IPS DF 4.7 (cell line): ENCODE measurements around the gene C1orf167.

Experiments used
- DNase-seq: peaks from one replicate; pipeline ENCODE4 v3.0.0-alpha.2; 2013; ENCODE audit warnings: low spot score; ENCODE audit errors: extremely low read depth

The C1orf167 gene

DNA sequence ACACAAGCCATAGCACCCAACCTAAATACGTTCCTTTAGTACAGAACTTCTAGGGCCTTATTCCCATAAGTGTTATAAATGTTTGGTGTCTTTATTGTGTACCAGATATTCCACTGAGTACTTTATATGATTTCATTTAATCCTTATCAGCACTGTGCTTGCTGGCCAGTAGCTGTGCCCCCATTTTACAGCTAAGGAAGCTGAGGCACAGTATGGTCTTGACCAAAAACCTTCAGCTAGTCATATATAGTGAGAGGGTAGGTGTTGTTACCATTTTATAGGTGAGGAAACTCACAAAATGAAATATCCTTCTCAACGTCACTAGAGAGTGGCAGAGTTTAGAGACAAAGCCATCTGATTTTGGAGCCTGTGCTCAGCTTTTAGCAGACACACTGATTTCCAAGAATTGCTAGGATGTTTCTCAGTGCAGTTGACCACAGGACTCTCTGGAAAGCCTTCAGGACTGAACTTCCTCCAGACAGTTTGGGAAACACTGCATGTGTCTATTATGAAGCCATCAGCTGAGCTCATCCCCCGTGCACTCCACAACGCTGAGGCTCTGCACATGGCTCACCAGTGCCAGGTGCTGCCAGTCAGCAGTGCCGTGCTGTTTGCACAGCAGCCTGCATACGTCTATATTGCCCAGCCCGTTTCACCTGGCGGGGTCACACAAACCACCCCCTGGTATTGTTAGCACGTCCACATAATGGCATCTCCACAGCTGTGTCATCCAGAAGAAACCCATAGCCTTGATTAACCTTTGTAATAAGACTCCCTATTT lies 70.1 kb downstream of the C1orf167 start:
- DNase-seq: no peak

DNA sequence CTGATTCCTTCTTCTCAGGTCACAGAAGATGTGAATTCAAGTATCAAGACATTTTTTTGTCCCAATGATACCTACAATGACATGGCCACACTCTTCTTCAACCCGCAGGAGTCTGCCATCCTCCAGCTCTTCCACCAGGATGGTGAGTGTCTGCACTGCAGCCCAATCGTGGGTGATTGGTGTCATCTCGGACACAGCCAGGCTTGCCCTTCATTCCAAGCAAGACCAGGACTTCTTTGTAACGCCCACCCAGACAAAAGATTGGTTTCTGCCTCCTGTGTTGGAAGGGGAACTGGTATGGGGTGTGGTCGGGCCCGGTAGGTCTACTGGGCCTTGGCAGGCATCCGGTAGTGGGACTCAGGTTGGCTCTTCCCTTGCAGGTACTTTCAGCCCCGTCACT lies 71.5 kb downstream of the C1orf167 start:
- no peak for DNase-seq

DNA sequence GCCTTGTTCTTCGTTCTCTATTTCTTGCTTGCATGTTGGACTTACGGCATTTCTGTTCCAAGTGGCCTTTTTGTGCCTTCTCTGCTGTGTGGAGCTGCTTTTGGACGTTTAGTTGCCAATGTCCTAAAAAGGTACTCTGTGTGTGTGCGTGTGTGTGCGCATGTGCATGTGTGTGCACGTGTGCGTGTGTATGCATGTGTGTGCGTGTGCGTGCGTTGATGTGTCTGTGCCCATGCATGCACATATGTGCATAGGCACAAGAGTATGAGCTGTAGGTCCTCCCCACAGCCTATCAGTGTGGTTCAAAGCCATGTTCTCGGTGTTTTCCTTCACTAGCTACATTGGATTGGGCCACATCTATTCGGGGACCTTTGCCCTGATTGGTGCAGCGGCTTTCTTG lies 71.9 kb downstream of the C1orf167 start:
- no peak for DNase-seq

DNA sequence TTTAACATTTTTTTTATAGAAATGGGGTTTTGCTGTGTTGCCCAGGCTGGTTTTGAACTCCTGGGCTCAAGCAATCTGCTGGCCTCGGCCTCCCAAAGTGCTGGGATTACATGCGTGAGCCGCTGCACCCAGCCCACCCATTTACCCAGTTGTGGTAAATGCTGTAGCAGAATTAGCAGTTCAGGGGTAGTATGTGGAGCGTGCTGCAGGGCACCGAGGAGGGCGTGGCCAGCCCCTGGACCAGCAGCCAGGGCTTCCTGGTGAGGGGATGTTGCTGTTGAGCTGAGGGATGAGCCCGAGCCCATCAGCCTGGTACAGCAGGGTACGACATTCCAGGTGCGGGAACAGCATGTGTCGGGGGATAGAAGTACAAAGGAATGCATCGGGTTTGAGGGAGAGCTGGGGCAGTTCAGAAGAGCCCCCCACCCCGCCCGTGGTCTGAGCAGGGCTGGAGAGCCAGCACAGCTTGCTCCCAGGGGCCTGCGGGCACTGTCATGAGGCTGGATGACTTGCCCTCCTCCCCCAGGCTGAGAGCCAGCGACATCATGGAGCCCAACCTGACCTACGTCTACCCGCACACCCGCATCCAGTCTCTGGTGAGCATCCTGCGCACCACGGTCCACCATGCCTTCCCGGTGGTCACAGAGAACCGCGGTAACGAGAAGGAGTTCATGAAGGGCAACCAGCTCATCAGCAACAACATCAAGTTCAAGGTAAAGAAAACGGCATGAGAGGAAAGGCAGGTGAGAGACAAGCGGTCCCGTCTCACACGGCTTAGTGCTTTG lies 73.6 kb downstream of the C1orf167 start:
- DNase-seq: no peak

DNA sequence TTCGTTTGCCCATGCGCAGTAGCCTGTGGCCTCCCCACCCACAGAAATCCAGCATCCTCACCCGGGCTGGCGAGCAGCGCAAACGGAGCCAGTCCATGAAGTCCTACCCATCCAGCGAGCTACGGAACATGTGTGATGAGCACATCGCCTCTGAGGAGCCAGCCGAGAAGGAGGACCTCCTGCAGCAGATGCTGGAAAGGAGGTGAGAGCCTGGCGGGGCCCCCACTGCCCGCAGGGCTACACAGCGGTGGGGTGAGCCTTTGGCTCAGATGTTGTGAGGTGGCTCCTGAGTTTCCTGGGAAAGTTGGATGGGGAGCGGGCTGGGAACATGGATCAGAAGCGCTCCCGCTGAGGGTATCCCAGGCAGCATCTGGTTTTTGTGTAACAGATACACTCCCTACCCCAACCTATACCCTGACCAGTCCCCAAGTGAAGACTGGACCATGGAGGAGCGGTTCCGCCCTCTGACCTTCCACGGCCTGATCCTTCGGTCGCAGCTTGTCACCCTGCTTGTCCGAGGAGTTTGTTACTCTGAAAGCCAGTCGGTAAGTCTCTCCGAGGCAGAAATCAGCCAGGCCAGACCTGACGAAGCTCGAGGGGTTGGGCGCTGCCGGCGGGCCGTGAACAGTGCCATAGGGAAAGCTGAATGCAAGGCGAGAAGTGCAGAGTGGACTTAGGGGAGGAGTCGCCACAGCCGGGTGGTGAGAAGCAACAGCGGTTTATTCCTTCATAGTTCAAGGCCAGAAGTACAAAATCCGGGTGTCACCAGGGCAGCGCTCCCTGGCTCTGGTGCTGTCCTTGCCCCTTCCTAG lies 75.2 kb downstream of the C1orf167 start:
- no peak for DNase-seq

DNA sequence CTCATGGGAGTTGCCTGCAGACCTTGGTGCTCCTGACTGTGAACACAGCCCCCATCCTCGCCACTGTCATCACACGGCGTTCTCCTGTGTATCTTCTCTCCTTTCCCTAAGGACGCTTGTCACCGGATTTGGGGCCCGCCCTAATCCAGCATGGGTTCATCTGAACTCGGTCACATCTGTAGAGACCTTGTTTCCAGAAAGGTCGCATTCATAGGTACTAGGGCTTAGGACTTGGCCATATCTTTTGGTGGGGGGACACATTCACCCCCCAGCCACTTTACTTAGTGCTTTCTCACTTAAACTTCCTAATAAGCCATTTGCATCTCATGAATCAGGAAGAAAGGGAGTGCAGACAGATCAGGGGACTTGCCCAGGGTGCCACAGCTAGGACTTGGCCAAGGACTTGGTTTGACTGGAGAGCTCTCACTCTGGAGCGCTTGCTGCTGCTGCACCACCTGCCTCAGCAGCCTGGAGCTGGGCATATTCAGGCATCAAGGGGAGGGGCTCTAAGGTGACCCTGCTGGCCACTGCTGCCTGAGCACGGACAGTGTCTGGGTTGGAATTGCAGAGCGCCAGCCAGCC lies 75.9 kb downstream of the C1orf167 start:
- DNase-seq: no peak

DNA sequence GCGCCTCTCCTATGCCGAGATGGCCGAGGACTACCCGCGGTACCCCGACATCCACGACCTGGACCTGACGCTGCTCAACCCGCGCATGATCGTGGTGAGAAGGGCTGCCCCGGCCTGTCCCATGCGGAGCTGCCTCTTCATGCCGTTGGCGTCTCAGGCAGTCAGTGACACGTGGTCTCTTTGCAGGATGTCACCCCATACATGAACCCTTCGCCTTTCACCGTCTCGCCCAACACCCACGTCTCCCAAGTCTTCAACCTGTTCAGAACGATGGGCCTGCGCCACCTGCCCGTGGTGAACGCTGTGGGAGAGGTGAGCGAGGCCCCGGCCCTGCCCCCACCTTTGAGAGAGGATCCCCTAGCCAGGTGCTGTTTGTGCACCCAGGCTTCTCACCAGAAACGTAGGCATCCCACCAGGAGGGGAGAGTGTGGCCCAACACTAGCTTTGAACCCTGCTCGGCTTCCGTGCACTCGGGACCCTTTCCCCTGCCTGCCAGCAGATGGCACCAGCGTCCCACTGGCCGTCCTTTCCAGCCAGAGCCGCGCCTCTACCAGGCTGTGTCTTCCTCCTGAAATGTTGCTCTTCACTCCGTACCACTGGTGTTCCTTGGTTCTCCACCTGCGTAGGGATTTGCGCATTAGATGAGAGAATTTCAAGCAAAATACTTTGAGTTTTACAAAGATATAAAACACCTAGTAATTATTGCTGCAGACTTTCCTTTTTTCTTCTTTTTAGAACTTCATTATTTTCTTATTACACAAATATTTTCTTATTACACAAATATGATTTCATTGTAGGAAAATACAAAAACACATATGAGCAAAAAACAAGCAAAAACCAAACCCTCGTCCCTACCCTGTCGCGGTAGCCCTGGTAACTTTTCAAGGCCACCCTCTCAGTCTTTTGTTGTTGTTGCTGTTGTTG lies 76.6 kb downstream of the C1orf167 start:
- no peak for DNase-seq
